ENCODE data around the gene MAPK12. TPM values are rescaled to one million over a fixed set of nuclear protein-coding genes. Genes with fewer than 3 reads are reported as not detected.

The MAPK12 gene
- total RNA-seq, 4 donors from 2014 or later = 3.1 to 5.1 (median 3.7) TPM

DNA sequence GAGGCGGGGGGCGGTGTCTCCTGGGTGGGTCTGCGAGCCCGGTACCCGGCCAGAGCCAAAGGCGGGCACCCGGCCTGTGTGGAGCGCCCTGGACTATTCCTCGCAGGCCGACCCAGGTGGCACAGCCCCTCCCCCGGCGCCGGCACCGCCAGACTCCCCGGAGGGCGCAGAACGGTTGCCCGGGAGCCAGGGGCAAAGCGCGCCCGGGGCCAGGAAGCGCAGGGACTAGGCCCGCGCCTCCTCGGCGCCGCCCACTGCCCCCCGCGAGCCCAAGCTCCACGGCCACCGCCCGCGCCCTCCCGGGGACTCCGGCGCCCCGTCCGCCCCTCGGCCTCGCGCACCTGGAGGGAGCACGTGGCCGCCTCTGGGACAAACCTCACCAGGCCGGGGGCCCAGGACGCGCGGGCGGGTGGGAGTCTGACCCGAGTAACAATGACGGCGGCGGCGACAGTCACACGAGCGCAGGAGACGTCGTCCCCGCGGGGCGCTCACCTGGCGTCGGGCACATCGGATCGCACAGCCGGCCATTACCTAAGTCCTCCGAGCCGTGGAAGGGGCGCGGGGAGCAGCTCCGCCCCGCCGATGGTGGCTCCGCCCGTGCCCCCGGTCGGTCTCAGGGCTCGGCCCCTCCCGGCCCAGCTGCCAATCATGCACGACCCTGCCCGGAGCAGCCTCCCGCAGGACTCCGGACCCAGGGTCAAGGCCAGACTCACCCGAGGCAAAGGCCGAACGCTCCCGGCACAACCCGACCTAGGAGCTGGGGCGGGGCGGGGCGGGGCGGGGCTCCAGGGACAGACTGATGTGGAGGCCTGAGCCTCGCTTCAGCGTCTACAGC lies 38.5 kb upstream of the MAPK12 start:
- H3K27ac ChIP-seq = peak overlapping the region in 2 of 3 donors; percentile 51 to 68

DNA sequence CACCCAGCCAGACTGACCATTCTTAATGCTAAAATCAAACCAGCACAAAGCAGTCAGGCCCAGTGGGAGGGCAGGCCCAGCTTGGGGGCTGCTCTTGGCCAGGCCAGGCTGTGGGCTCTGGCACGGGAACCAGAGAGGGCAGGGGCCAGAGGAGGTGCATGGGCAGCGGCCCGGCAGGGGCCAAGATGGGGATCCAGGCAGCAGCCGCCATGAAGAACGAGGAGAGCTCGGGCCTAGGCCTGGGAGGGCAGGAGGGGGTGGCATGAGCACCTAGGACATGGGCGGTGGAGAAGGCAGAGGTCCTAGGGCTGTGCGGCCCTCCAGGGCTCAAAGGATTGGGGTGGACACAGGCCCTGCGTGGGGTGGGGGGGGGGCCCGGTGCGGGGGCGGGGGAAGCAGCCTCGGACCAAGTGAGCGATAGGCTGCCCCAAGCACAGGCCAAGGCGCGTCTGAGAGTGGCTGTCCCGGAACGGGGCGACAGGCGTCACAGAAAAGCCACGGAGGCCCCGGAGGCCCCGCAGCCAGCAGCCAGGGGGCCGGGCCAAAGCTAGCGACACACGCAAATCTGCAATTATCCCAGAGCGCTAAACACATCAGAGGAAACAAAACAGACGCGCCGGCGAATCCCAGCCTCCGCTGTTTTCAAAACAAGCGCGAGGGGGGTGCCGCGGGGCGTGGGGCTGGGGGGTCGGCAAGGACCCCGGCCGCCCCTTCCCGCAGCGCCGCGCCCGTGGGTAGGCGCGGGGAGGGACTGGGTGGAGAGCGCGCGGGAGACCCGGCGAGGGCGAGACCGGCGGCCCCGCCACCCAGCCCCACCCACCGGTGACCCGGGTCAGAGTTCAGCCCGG lies 37.7 kb upstream of the MAPK12 start:
- peak overlapping the region; percentile 6 to 68 (median 51) for H3K27ac ChIP-seq
- intact Hi-C loops (cut with DNase I) = no loop called here
- 69 to 77% methylated on average over 23 to 37 of the region's 59 CpGs for WGBS, 2 donors
- peak in 1 of 2 donors; percentile 30 for DNase-seq
- H3K4me3 ChIP-seq (replicated peaks in 1 of 3) = peak overlapping the region in 1 of 3 donors; percentile 9
- no peaks in the 10 kb centered on the region for H3K9me3 ChIP-seq
- H3K4me1 ChIP-seq = peaks cover 97 to 100% of the 10 kb centered on the region in 2 donors
- no peak for TF ChIP-seq POLR2A (IDR thresholded peaks at IDR 0.05)
- TF ChIP-seq, protein P1, sequence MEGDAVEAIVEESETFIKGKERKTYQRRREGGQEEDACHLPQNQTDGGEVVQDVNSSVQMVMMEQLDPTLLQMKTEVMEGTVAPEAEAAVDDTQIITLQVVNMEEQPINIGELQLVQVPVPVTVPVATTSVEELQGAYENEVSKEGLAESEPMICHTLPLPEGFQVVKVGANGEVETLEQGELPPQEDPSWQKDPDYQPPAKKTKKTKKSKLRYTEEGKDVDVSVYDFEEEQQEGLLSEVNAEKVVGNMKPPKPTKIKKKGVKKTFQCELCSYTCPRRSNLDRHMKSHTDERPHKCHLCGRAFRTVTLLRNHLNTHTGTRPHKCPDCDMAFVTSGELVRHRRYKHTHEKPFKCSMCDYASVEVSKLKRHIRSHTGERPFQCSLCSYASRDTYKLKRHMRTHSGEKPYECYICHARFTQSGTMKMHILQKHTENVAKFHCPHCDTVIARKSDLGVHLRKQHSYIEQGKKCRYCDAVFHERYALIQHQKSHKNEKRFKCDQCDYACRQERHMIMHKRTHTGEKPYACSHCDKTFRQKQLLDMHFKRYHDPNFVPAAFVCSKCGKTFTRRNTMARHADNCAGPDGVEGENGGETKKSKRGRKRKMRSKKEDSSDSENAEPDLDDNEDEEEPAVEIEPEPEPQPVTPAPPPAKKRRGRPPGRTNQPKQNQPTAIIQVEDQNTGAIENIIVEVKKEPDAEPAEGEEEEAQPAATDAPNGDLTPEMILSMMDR (IDR thresholded peaks at IDR 0.05) = no peak
- no peaks in the 10 kb centered on the region for H3K27me3 ChIP-seq
- peaks cover 0 to 3% of the 10 kb centered on the region in 2 donors for H3K36me3 ChIP-seq

More for the DNA sequence above, 38.5 kb upstream of the MAPK12 start:
- H3K9me3 ChIP-seq = no peaks in the 10 kb centered on the region
- intact Hi-C loops (cut with DNase I) = no loop called here
- no peak for TF ChIP-seq POLR2A (IDR thresholded peaks at IDR 0.05)
- TF ChIP-seq, protein P1 (IDR thresholded peaks at IDR 0.05) = no peak
- DNase-seq = no peak
- WGBS, 2 donors = 51 to 59% methylated on average over 11 to 19 of the region's 93 CpGs
- no peaks in the 10 kb centered on the region for H3K27me3 ChIP-seq
- peaks cover 97 to 100% of the 10 kb centered on the region in 2 donors for H3K4me1 ChIP-seq
- peaks cover 0 to 3% of the 10 kb centered on the region in 2 donors for H3K36me3 ChIP-seq
- H3K4me3 ChIP-seq (replicated peaks in 1 of 3) = peak overlapping the region in 1 of 3 donors; percentile 9

DNA sequence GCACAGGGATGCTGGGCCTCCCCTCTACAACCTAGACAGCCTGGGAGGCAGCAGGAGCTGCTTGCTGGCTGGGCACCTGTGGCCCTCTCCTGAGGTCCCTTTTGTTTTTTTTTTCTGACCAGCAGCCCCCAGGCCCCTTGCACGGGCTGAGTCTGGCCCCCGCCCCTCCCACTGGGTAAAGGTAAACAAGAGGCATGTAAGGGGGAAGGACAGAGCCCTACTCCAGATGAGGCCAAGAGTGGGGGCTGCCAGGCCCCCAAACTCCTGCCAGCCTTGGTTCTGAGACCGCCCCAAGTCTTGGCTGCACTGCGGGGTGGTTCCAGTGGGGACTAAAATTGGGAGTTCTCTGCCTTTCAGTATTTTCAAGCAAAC lies 36.8 kb upstream of the MAPK12 start:
- Histone ChIP-seq H3K27me3 (no peaks in the 10 kb centered on the region), H3K36me3 (no peaks in the 10 kb centered on the region), H3K4me3 (replicated peaks in 1 of 3) (no peak overlapping the region), H3K4me1 (peaks cover 97 to 100% of the 10 kb centered on the region in 2 donors), H3K27ac (peak overlapping the region in 2 of 3 donors; percentile 51 to 68), H3K9me3 (no peaks in the 10 kb centered on the region)
- DNase-seq = no peak
- WGBS, 2 donors = 68 to 76% methylated on average over 4 of the region's 4 CpGs
- TF ChIP-seq, protein P1 (IDR thresholded peaks at IDR 0.05) = no peak
- TF ChIP-seq POLR2A (IDR thresholded peaks at IDR 0.05) = no peak
- intact Hi-C loops (cut with DNase I) = no loop called here

DNA sequence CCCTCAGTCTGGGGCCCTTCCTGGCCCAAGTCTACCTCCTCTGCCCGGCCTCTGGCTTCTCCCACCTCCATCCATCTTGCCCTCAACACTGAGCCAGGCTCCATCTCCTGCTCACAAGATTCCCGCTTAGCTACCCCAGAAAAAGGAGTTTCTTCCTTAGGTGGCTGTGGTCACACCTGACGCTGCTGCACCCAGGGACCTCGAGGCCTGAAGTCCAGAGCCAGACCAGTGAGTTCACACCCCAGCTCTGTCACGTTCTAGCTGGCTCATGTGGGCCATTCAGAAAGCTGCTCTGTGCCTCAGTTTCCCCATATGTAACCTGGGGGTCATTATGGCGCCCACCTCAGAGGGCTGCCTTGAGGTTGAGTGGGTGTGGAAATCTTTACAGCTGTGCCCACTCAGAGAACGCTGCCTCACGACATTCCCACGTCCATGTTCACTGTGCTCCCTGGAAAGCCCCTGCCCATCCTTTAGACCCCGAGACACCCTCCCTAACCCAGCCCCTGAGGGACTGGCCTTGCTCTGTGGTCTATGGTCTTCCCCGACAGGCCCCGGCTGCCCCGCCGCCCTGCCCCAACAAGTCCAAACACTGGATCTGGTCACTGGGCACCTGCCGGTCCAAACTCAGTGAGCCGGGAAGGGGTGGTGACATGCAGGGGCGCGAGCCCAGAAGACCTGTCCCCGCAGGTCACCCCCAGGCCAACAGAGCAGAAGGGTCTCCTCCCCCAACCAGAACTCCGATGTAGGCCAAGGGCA lies 36.2 kb upstream of the MAPK12 start:
- Histone ChIP-seq H3K27me3 (no peaks in the 10 kb centered on the region), H3K9me3 (no peaks in the 10 kb centered on the region), H3K36me3 (no peaks in the 10 kb centered on the region), H3K4me1 (peaks cover 97 to 100% of the 10 kb centered on the region in 2 donors), H3K4me3 (replicated peaks in 1 of 3) (no peak overlapping the region), H3K27ac (peak overlapping the region; percentile 35 to 68 (median 51))
- TF ChIP-seq, protein P1 (IDR thresholded peaks at IDR 0.05) = no peak
- TF ChIP-seq POLR2A (IDR thresholded peaks at IDR 0.05) = no peak
- WGBS, 2 donors = 76 to 78% methylated on average over 13 to 14 of the region's 20 CpGs
- intact Hi-C loops (cut with DNase I) = no loop called here
- peak in 1 of 2 donors; percentile 54 for DNase-seq

All from thyroid gland (tissue), 4 donors.